ENCODE data around the gene ZMYM4. TPM values are rescaled to one million over a fixed set of nuclear protein-coding genes. Genes with fewer than 3 reads are reported as not detected.
"Not testable (repeated sequence)": the region's sequence is repeated elsewhere in the genome, so short reads cannot be mapped to it uniquely, and the experiment has no call there.

Gene ZMYM4
- total and polyA plus RNA-seq, 4 donors, result 43.6 to 67.3 (median 56.1) TPM

DNA sequence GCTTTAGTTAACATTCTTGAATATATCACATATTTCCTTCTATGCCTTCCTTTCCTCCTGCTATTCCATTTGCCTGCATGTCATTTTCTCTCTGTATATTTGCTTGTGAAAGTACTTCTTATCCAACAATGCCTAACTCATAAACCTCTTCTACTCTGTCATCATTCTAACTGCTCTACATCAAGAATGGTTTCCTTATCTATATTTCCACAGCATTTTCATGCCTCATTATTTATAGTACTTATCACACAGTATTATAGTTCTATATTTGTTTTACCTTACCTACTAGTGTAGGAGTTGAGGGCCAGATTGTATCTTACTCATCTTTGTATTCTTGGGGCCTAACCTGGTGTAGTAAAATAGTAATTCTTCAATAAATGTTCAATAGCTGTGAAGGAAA is 91.5 kb downstream of the ZMYM4 start:
- Histone ChIP-seq H3K27ac (ENCODE audit: low read depth, low read length) (no peak overlapping the region), H3K27me3 (ENCODE audit: control insufficient read depth, insufficient read depth, low read length) (no peaks in the 10 kb centered on the region), H3K36me3 (ENCODE audit: control insufficient read depth, insufficient read depth, low read length) (peaks cover 3% of the 10 kb centered on the region), H3K4me1 (ENCODE audit: control insufficient read depth, insufficient read depth, low read length) (no peaks in the 10 kb centered on the region), H3K4me3 (ENCODE audit: low read depth, low read length) (no peak overlapping the region), H3K9me3 (ENCODE audit: control insufficient read depth, insufficient read depth, low read length) (no peaks in the 10 kb centered on the region)
- DNase-seq (ENCODE audit: low read depth in 4 of 6, low spot score in 6 of 6), result no peak

- Histone ChIP-seq H3K27ac (ENCODE audit: low read depth, low read length) (no peak overlapping the region), H3K27me3 (ENCODE audit: control insufficient read depth, insufficient read depth, low read length) (no peaks in the 10 kb centered on the region), H3K9me3 (ENCODE audit: control insufficient read depth, insufficient read depth, low read length) (no peaks in the 10 kb centered on the region), H3K36me3 (ENCODE audit: control insufficient read depth, insufficient read depth, low read length) (peaks cover 3% of the 10 kb centered on the region), H3K4me1 (ENCODE audit: control insufficient read depth, insufficient read depth, low read length) (no peaks in the 10 kb centered on the region), H3K4me3 (ENCODE audit: low read depth, low read length) (no peak overlapping the region)
- no peak for DNase-seq (ENCODE audit: low read depth in 4 of 6, low spot score in 6 of 6)
- no CpG with 5 or more reads among the region's 3 CpGs for WGBS (ENCODE audit: insufficient coverage)
These were observed 93.1 kb downstream of the ZMYM4 start for GRCh38 chr1:35361638-35362037.

- Histone ChIP-seq H3K27ac (ENCODE audit: low read depth, low read length) (no peak overlapping the region), H3K27me3 (ENCODE audit: control insufficient read depth, insufficient read depth, low read length) (no peaks in the 10 kb centered on the region), H3K36me3 (ENCODE audit: control insufficient read depth, insufficient read depth, low read length) (peaks cover 3% of the 10 kb centered on the region), H3K4me1 (ENCODE audit: control insufficient read depth, insufficient read depth, low read length) (no peaks in the 10 kb centered on the region), H3K9me3 (ENCODE audit: control insufficient read depth, insufficient read depth, low read length) (no peaks in the 10 kb centered on the region), H3K4me3 (ENCODE audit: low read depth, low read length) (no peak overlapping the region)
- no CpG with 5 or more reads among the region's 3 CpGs for WGBS (ENCODE audit: insufficient coverage)
- DNase-seq (ENCODE audit: low read depth in 4 of 6, low spot score in 6 of 6), result no peak
These were observed 96.2 kb downstream of the ZMYM4 start for GRCh38 chr1:35364741-35365140.

GRCh38 chr1:35367914-35368313 is 99.4 kb downstream of the ZMYM4 start:
- Histone ChIP-seq H3K36me3 (ENCODE audit: control insufficient read depth, insufficient read depth, low read length) (peaks cover 2% of the 10 kb centered on the region), H3K4me3 (ENCODE audit: low read depth, low read length) (no peak overlapping the region), H3K27ac (ENCODE audit: low read depth, low read length) (no peak overlapping the region), H3K4me1 (ENCODE audit: control insufficient read depth, insufficient read depth, low read length) (no peaks in the 10 kb centered on the region), H3K27me3 (ENCODE audit: control insufficient read depth, insufficient read depth, low read length) (no peaks in the 10 kb centered on the region), H3K9me3 (ENCODE audit: control insufficient read depth, insufficient read depth, low read length) (no peaks in the 10 kb centered on the region)
- WGBS (ENCODE audit: insufficient coverage), result no CpG with 5 or more reads among the region's 2 CpGs
- DNase-seq (ENCODE audit: low read depth in 4 of 6, low spot score in 6 of 6), result no peak

DNA sequence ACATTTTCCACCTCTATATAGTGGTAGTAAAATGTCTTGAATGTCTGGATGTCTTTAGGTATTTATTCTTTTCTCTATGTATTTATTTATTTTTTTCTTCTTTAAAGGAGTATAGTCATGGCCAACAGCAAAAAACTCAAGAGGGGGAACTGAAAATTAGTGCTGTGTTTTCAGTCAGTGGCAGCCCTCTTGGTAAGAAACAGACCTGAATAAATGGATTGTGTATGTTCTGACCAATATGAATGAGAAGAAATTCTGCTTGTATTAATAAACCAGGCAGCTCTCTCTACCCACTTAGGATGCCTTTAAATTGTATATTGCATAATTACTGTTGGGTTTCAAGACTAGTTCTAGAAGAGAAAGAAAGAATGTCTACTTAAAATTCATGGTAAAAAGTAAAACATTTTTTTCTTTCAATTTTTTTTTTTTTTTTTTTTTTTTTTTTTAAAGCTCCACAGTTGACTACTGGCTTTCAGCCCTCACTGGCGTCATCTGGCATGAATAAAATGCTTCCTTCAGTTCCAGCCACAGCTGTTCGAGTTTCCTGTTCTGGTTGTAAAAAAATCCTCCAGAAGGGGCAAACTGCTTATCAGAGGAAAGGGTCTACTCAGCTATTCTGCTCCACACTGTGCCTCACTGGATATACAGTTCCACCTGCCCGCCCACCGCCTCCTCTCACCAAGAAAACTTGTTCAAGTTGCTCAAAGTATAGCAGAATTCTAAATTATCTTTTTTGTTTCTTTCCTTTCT is 101.6 kb downstream of the ZMYM4 start:
- no CpG with 5 or more reads among the region's 4 CpGs for whole genome bisulfite sequencing (ENCODE audit: insufficient coverage)
- H3K4me3 ChIP-seq (ENCODE audit: low read depth, low read length), result no peak overlapping the region
- H3K27me3 ChIP-seq (ENCODE audit: control insufficient read depth, insufficient read depth, low read length), result no peaks in the 10 kb centered on the region
- peaks cover 2% of the 10 kb centered on the region for H3K36me3 ChIP-seq (ENCODE audit: control insufficient read depth, insufficient read depth, low read length)
- no peaks in the 10 kb centered on the region for H3K9me3 ChIP-seq (ENCODE audit: control insufficient read depth, insufficient read depth, low read length)
- H3K27ac ChIP-seq (ENCODE audit: low read depth, low read length), result peak overlapping the region; percentile 17
- DNase-seq (ENCODE audit: low read depth in 4 of 6, low spot score in 6 of 6), result peak; percentile 49 to 92 (median 67)
- H3K4me1 ChIP-seq (ENCODE audit: control insufficient read depth, insufficient read depth, low read length), result no peaks in the 10 kb centered on the region

DNA sequence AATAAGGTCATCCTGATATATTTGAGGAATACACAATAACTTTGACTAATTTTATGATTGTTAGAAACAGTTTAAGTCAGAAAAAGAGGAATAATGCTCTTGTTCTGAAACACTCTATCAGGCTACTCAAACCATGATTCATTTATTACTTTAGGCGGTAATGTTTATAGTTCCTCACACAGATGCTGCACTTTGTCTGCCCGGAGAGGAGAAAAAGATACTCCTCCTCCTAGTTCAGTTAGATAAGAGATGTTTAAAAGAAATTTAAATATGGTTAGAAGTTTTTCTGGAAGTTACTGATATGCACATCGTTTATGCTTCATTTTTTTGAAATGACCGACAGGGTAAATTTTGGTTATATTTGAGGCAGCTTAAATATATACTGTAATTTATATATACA is 103.0 kb downstream of the ZMYM4 start:
- no CpG with 5 or more reads among the region's 4 CpGs for WGBS (ENCODE audit: insufficient coverage)
- H3K27ac ChIP-seq (ENCODE audit: low read depth, low read length), result no peak overlapping the region
- DNase-seq (ENCODE audit: low read depth in 4 of 6, low spot score in 6 of 6), result no peak
- H3K36me3 ChIP-seq (ENCODE audit: control insufficient read depth, insufficient read depth, low read length), result peaks cover 2% of the 10 kb centered on the region
- H3K4me1 ChIP-seq (ENCODE audit: control insufficient read depth, insufficient read depth, low read length), result no peaks in the 10 kb centered on the region
- no peaks in the 10 kb centered on the region for H3K27me3 ChIP-seq (ENCODE audit: control insufficient read depth, insufficient read depth, low read length)
- H3K9me3 ChIP-seq (ENCODE audit: control insufficient read depth, insufficient read depth, low read length), result no peaks in the 10 kb centered on the region
- no peak overlapping the region for H3K4me3 ChIP-seq (ENCODE audit: low read depth, low read length)

DNA sequence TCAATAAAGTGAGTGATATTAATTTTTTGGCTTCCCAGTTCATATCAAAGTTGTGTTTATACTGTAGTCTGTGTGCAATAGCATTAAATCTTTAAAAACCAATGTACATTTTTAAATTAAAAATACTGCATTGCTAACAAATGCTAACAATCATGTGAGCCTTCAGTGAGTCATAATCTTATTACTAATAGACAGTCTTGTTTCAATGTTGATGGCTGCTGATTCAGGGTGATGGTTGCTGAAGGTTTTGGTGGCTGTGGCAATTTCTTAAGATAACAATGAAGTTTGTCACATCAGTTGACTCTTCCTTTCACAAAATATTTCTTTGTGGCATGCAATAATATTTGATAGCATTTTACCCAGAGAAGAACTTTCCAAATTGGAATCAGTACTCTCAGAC is 109.0 kb downstream of the ZMYM4 start:
- Histone ChIP-seq H3K9me3 (ENCODE audit: control insufficient read depth, insufficient read depth, low read length) (no peaks in the 10 kb centered on the region), H3K4me3 (ENCODE audit: low read depth, low read length) (no peak overlapping the region)

GRCh38 chr1:35379317-35380000 is 111.0 kb downstream of the ZMYM4 start:
- Histone ChIP-seq H3K27me3 (ENCODE audit: control insufficient read depth, insufficient read depth, low read length) (no peaks in the 10 kb centered on the region), H3K9me3 (ENCODE audit: control insufficient read depth, insufficient read depth, low read length) (no peaks in the 10 kb centered on the region), H3K4me1 (ENCODE audit: control insufficient read depth, insufficient read depth, low read length) (no peaks in the 10 kb centered on the region), H3K27ac (ENCODE audit: low read depth, low read length) (no peak overlapping the region), H3K4me3 (ENCODE audit: low read depth, low read length) (no peak overlapping the region), H3K36me3 (ENCODE audit: control insufficient read depth, insufficient read depth, low read length) (peaks cover 7% of the 10 kb centered on the region)
- DNase-seq (ENCODE audit: low read depth in 4 of 6, low spot score in 6 of 6), result no peak
- WGBS (ENCODE audit: insufficient coverage), result 95% methylated on average over 9 of the region's 16 CpGs

More for the DNA sequence above, 109.0 kb downstream of the ZMYM4 start:
- Histone ChIP-seq H3K4me1 (ENCODE audit: control insufficient read depth, insufficient read depth, low read length) (no peaks in the 10 kb centered on the region), H3K36me3 (ENCODE audit: control insufficient read depth, insufficient read depth, low read length) (peaks cover 9% of the 10 kb centered on the region), H3K27ac (ENCODE audit: low read depth, low read length) (no peak overlapping the region), H3K27me3 (ENCODE audit: control insufficient read depth, insufficient read depth, low read length) (no peaks in the 10 kb centered on the region)
- no peak for DNase-seq (ENCODE audit: low read depth in 4 of 6, low spot score in 6 of 6)

DNA sequence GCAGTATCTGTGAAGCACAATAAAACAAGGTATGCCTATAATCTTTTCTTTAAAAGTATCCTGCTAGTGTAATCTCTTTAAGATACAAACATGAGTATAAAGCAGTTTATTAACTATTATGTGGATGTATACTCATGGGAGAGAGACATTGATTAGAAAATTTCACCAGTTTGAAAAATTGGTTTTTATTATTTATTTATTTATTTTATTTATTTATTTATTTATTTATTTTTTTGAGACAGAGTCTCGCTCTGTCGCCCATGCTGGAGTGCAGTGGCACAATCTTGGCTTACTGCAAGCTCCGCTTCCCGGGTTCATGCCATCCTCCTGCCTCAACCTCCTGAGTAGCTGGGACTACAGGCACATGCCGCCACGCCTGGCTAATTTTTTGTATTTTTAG is 111.6 kb downstream of the ZMYM4 start:
- not testable (repeated sequence) for DNase-seq (ENCODE audit: low read depth in 4 of 6, low spot score in 6 of 6); H3K9me3 ChIP-seq (ENCODE audit: control insufficient read depth, insufficient read depth, low read length); H3K4me1 ChIP-seq (ENCODE audit: control insufficient read depth, insufficient read depth, low read length); H3K4me3 ChIP-seq (ENCODE audit: low read depth, low read length); H3K36me3 ChIP-seq (ENCODE audit: control insufficient read depth, insufficient read depth, low read length); H3K27me3 ChIP-seq (ENCODE audit: control insufficient read depth, insufficient read depth, low read length); H3K27ac ChIP-seq (ENCODE audit: low read depth, low read length)
- WGBS (ENCODE audit: insufficient coverage), result 95% methylated on average over 3 of the region's 6 CpGs

DNA sequence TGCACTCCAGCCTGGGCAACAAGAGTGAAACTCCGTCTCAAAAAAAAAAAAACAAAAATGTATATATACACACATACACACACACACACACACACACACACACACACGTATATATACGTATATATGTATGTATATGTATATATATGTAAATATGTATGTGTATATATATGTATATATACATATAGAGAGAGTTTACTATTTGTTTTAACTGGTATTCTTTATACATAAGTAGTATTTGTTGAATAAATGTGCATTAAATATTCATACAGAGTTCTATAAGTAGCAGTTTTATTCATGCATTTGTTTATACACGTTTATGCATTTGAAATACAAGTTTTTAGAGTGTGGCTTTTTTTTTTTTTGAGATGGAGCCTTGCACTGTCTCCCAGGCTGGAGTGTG is 113.6 kb downstream of the ZMYM4 start:
- H3K27me3 ChIP-seq (ENCODE audit: control insufficient read depth, insufficient read depth, low read length), result no peaks in the 10 kb centered on the region
- H3K4me3 ChIP-seq (ENCODE audit: low read depth, low read length), result no peak overlapping the region
- no peaks in the 10 kb centered on the region for H3K9me3 ChIP-seq (ENCODE audit: control insufficient read depth, insufficient read depth, low read length)
- no CpG with 5 or more reads among the region's 4 CpGs for WGBS (ENCODE audit: insufficient coverage)
- H3K36me3 ChIP-seq (ENCODE audit: control insufficient read depth, insufficient read depth, low read length), result peaks cover 13% of the 10 kb centered on the region
- no peaks in the 10 kb centered on the region for H3K4me1 ChIP-seq (ENCODE audit: control insufficient read depth, insufficient read depth, low read length)
- DNase-seq (ENCODE audit: low read depth in 4 of 6, low spot score in 6 of 6), result no peak
- H3K27ac ChIP-seq (ENCODE audit: low read depth, low read length), result no peak overlapping the region
